GM12864 (cell line): ENCODE data around the gene TSR3.

ENCODE experiments used
- DNase-seq: peaks from one replicate; pipeline ENCODE4 v3.0.0-alpha.2; 2011; ENCODE audit warnings: low read depth
- H3K4me3 ChIP-seq: 2 replicates; pipeline ENCODE4 v1.5.1; 2011; ENCODE audit warnings: mild to moderate bottlenecking, low read depth, low read length, control low read depth
- CTCF ChIP-seq: IDR thresholded peaks from 2 replicates; pipeline ENCODE4 v1.5.1; 2011; ENCODE audit warnings: low read depth, mild to moderate bottlenecking, moderate library complexity, low read length, control low read depth, inconsistent platforms; ENCODE audit errors: missing control alignments

TSR3 gene

GRCh38 chr16:1311212-1311737 is 40.4 kb downstream of the TSR3 start:
- TF ChIP-seq CTCF = no peak
- H3K4me3 ChIP-seq = peak overlapping the region; percentile 64
- no peak for DNase-seq

DNA sequence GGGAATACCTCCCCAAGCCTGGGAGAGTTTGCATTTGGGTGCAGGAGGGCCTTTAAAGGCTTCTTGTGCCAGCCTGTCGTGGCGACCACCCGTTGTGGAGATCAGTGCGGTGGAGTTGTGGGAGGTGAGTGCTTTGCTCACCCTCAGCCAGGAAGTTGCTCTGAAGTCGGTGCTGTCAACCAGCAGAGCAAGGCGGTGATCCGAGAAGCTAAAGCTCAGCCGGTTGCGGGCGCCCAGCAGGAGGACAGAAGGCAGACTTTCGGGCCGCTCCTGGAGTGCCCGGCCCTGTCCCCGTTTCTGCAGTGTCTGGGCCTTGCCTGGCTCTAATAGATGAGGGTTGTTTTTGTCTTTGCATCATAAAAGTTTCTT is 40.9 kb downstream of the TSR3 start:
- no peak for TF ChIP-seq CTCF
- peak overlapping the region; percentile 64 for H3K4me3 ChIP-seq
- DNase-seq = no peak

DNA sequence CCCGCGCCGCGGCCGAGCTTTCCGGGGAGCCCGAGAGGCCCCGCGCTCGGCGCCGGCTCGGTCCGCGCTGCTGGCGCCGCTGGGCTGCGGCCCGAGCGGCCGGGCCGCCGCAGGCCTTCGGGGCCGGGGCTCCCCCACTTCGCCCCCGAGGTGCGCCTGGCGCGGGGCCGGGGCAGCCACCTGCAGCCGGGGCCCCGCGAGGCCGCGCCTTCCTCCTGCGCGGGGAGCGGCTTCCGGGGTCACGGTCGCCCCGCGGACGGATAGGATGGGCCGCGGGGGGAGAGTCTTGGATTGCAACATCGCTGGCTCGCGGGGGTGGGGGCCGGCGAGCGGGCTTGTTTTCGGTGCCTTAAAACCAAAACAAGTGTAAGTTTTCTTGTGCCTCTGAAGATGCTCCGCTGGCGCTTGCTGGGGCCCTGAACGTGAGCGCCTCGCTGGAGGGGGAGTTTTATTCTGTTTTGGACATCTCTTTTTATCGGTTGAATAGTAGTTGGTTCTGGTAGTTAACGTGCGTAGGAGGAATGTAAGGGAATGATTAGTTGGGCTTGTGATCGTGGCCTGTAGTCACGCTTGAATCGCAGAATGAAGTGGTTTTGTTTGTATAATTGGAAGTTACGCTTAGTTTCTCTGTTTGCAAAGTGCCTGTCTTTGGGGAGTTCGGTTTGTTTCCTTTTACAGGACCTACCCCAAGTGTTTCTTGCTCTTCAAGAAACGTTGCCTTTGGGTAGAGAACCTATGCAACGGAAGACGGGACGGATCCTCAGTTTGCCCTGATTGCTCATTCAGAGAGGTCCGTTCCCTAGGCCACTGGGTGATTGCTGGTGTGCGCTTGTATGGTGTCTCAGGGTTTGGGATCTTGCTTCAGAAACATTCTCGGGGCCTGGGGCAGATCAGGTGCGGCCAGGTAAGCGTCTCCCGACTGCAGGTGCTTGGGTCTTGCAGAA is 41.5 kb downstream of the TSR3 start:
- DNase-seq = no peak
- TF ChIP-seq CTCF = no peak
- peak overlapping the region; percentile 64 for H3K4me3 ChIP-seq

GRCh38 chr16:1308977-1309885 is 42.4 kb downstream of the TSR3 start, which contains the start of gene UBE2I:
UBE2I (plus strand) TSS chr16:1309636; CDS start chr16:1314031, 4,395 bp downstream.
- peak; percentile 94 for DNase-seq
- no peak for TF ChIP-seq CTCF
- H3K4me3 ChIP-seq = peak within 1 kb of the TSS; percentile 64

GRCh38 chr16:1308036-1308976 is 43.4 kb downstream of the TSR3 start:
- H3K4me3 ChIP-seq = peak overlapping the region; percentile 56
- DNase-seq = no peak
- no peak for TF ChIP-seq CTCF

DNA sequence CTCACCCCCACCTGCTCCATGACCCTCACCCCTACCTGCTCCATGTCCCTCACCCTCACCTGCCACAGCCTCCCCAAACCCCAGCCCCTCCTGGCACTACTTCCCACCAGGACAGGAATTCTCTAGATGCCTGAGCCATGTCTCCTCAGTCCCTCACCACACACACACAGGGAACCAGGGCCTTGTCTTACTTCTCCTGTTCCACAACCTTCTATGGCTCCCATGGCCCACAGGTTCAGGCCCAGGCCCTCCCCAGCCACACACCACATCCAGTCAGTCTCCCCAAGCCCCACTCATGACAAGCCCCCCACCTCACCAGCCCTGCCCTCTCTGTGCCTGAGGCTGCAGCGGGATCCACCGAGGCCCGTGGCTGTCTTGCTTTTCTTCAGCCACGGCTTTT is 45.3 kb downstream of the TSR3 start:
- DNase-seq = no peak
- TF ChIP-seq CTCF = no peak

More for the DNA sequence above, 45.3 kb downstream of the TSR3 start:
- H3K4me3 ChIP-seq = no peak overlapping the region
